HepG2 (cell line): Measurements from ENCODE around the gene FAM32A. TPM values are rescaled to one million over a fixed set of nuclear protein-coding genes. Genes with fewer than 3 reads are reported as not detected.

Experiments
- ATAC-seq: fragments of 200-7000 bp; cut with Tn5 transposase; 3 replicates; pipeline ENCODE4 v1.9.1; 2020; ENCODE audit warnings: mild to moderate bottlenecking, moderate library complexity
- BruUV-seq: library from RNA; stranded (reverse); fragments of 400-500 nt; replicated peaks from 2 replicates; lab custom pipeline; 2021; lab: Mats Ljungman, UMichigan
- CTCF ChIA-PET: fragments of 300-600 bp; formaldehyde crosslinking; extraction: SDS; loops from one replicate; lab custom pipeline; 2021; ENCODE audit warnings: low total read pairs, inconsistent platforms, low intra/inter-chr PET ratio; lab: Yijun Ruan, JAX
- POLR2A ChIA-PET: fragments of 350-600 bp; sonication (Branson Sonifier 250); formaldehyde crosslinking; loops from one replicate; lab custom pipeline; 2020; ENCODE audit warnings: antibody characterized with exemption, inconsistent platforms; lab: Yijun Ruan, JAX
- DNase-seq: peaks from one replicate; pipeline ENCODE4 v3.0.0-alpha.2; 2015; ENCODE audit warnings: low spot score
- FAIRE-seq: peaks from 3 replicates; lab custom pipeline; 2011; peaks lifted over from hg19 to GRCh38; lab: Jason Lieb, UNC
- H2AFZ ChIP-seq: one replicate; pipeline ENCODE4 v1.6.1; 2011; ENCODE audit warnings: low read length, inconsistent platforms
- H3K27ac ChIP-seq: fragments of 300-600 bp; 3 replicates; pipeline ENCODE4 v1.8.0; 2011; ENCODE audit warnings: mixed run types, mild to moderate bottlenecking, mixed read lengths, low read length, inconsistent platforms; ENCODE audit not compliant: insufficient read depth; ENCODE audit errors: extremely low read length
- H3K27me3 ChIP-seq, 2 experiments: fragments of 200-600 bp in 1 of 2; 2 replicates in 1 of 2; 3 replicates in 1 of 2; pipeline versions ENCODE4 v1.6.0 to v1.8.0; 2011; ENCODE audit warnings: low read length in 2 of 2, mild to moderate bottlenecking in 2 of 2, moderate library complexity in 2 of 2, inconsistent platforms in 1 of 2; ENCODE audit not compliant: insufficient read depth in 2 of 2, control insufficient read depth in 1 of 2
- H3K36me3 ChIP-seq, 2 experiments: fragments of 200-600 bp in 1 of 2; replicated peaks in 1 of 2; 2 replicates in 1 of 2; 3 replicates in 1 of 2; pipeline versions ENCODE4 v1.5.1 to v1.8.0; 2011; ENCODE audit warnings: low read length in 2 of 2, inconsistent platforms in 1 of 2; ENCODE audit not compliant: insufficient read depth in 2 of 2, control insufficient read depth in 1 of 2
- H3K4me1 ChIP-seq: 2 replicates; pipeline ENCODE4 v1.5.1; 2012; ENCODE audit warnings: low read length, inconsistent platforms; ENCODE audit not compliant: insufficient read depth
- H3K4me2 ChIP-seq: 2 replicates; pipeline ENCODE4 v1.6.0; 2011; ENCODE audit warnings: low read depth, low read length, inconsistent platforms
- H3K4me3 ChIP-seq, 3 experiments: fragments of 200-600 bp in 1 of 3; sonication (generic), shearing (Covaris generic) in 1 of 3; replicated peaks in 1 of 3; 2 replicates each; pipeline ENCODE4 v1.5.1; 2011 to 2016; ENCODE audit warnings: low read length in 3 of 3, inconsistent platforms in 2 of 3, low read depth in 2 of 3, mild to moderate bottlenecking in 2 of 3, control low read depth in 1 of 3, mixed read lengths in 1 of 3; ENCODE audit not compliant: insufficient read depth in 1 of 3
- H3K79me2 ChIP-seq: one replicate; pipeline ENCODE4 v1.6.1; 2011; ENCODE audit warnings: low read length, inconsistent platforms; ENCODE audit not compliant: insufficient read depth
- H3K9ac ChIP-seq: 2 replicates; pipeline ENCODE4 v1.6.0; 2011; ENCODE audit warnings: mild to moderate bottlenecking, low read depth, low read length, inconsistent platforms; ENCODE audit not compliant: insufficient read depth
- H3K9me3 ChIP-seq: 2 replicates; pipeline ENCODE4 v1.5.1; 2012; ENCODE audit warnings: mild to moderate bottlenecking, low read length
- H4K20me1 ChIP-seq: 2 replicates; pipeline ENCODE4 v1.6.0; 2011; ENCODE audit warnings: inconsistent platforms, mild to moderate bottlenecking, low read length, moderate library complexity; ENCODE audit not compliant: insufficient read depth
- ATF7-NPFF ChIP-seq: sonication (generic); formaldehyde crosslinking; IDR thresholded peaks from 2 replicates; pipeline ENCODE4 v1.8.1; 2023; ENCODE audit warnings: mild to moderate bottlenecking, low read depth, missing genetic modification reagents, moderate library complexity
- BRCA1 ChIP-seq: sonication (generic); formaldehyde crosslinking; IDR thresholded peaks from 2 replicates; pipeline ENCODE4 v1.4.0; 2020; ENCODE audit warnings: missing genetic modification reagents
- ZSCAN29 ChIP-seq: sonication (generic); formaldehyde crosslinking; conservative IDR thresholded peaks from 2 replicates; pipeline ENCODE4 v1.4.0; 2020; ENCODE audit warnings: mild to moderate bottlenecking, missing genetic modification reagents
- WGBS: methylation state at CpG from one replicate; pipeline ENCODE4 v1.1.6; 2017; ENCODE audit warnings: low lambda C conversion rate; 5-methylcytosine and 5-hydroxymethylcytosine counted together
- in situ Hi-C: cut with HindIII; loops from 2 replicates; pipeline ENCODE4 v1.10.0; 2017; ENCODE audit warnings: low pct_unique_long_range_greater_than_20kb; ENCODE audit not compliant: extremely low pct_ligation_motif_present
- intact Hi-C: fragments of 100-400 bp; cut with micrococcal nuclease; formaldehyde crosslinking; loops from one replicate; pipeline ENCODE4 v1.10.0; 2022; ENCODE audit not compliant: unreplicated experiment
- polyA plus RNA-seq, 8 experiments: library from polyadenylated mRNA; depleted of rRNA in 3 of 8; stranded (reverse) in 7 of 8; unstranded in 1 of 8; fragments of >200 nt; fragmentation: Illumina TruSeq in 4 of 8; extraction: Trizol in 4 of 8; gene quantifications; 2 replicates each; pipeline versions ENCODE4 v1.2.1 to v1.2.3, GENCODE V29; 2011 to 2016; ENCODE audit warnings: low read depth in 4 of 8, missing spikeins in 1 of 8, mixed read lengths in 1 of 8; ENCODE audit not compliant: insufficient read depth in 1 of 8
- total RNA-seq, 5 experiments: library from RNA; depleted of rRNA; stranded (reverse); fragments of >200 nt; fragmentation: Illumina TruSeq; extraction: Trizol; gene quantifications; 2 replicates each; pipeline ENCODE4 v1.2.3, GENCODE V29; 2016; ENCODE audit warnings: low read depth in 1 of 5
- TF ChIP-seq, protein P1 (sequence below): sonication (generic); formaldehyde crosslinking; IDR thresholded peaks from 2 replicates; pipeline ENCODE4 v1.4.0; 2020; ENCODE audit warnings: missing genetic modification reagents, borderline replicate concordance
- TF ChIP-seq, protein P2 (sequence below): sonication (generic); formaldehyde crosslinking; IDR thresholded peaks from 2 replicates; pipeline ENCODE4 v1.5.0; 2020; ENCODE audit warnings: mild to moderate bottlenecking, missing genetic modification reagents, borderline replicate concordance

The FAM32A gene
- total and polyA plus RNA-seq, 2 of the 13 experiments (the other 11 are each of a cell fraction or from before 2014, with no cell fraction given) = 85.8 to 86.2 TPM

GRCh38 chr19:16222806-16223205 is 37.6 kb downstream of the FAM32A start:
- WGBS = 93% methylated on average over 3 of the region's 3 CpGs
- ChIA-PET POLR2A (no interaction called here), CTCF (no interaction called here)
- intact Hi-C loops = no loop called here
- no peaks in the 10 kb centered on the region for H3K27me3 ChIP-seq
- BruUV-seq = no TSS peak
- no peaks in the 10 kb centered on the region for H4K20me1 ChIP-seq
- no peak for DNase-seq
- H3K9me3 ChIP-seq = peaks cover 25% of the 10 kb centered on the region
- TF ChIP-seq BRCA1 (CRISPR knock-in tag) = no peak
- TF ChIP-seq, protein P1, sequence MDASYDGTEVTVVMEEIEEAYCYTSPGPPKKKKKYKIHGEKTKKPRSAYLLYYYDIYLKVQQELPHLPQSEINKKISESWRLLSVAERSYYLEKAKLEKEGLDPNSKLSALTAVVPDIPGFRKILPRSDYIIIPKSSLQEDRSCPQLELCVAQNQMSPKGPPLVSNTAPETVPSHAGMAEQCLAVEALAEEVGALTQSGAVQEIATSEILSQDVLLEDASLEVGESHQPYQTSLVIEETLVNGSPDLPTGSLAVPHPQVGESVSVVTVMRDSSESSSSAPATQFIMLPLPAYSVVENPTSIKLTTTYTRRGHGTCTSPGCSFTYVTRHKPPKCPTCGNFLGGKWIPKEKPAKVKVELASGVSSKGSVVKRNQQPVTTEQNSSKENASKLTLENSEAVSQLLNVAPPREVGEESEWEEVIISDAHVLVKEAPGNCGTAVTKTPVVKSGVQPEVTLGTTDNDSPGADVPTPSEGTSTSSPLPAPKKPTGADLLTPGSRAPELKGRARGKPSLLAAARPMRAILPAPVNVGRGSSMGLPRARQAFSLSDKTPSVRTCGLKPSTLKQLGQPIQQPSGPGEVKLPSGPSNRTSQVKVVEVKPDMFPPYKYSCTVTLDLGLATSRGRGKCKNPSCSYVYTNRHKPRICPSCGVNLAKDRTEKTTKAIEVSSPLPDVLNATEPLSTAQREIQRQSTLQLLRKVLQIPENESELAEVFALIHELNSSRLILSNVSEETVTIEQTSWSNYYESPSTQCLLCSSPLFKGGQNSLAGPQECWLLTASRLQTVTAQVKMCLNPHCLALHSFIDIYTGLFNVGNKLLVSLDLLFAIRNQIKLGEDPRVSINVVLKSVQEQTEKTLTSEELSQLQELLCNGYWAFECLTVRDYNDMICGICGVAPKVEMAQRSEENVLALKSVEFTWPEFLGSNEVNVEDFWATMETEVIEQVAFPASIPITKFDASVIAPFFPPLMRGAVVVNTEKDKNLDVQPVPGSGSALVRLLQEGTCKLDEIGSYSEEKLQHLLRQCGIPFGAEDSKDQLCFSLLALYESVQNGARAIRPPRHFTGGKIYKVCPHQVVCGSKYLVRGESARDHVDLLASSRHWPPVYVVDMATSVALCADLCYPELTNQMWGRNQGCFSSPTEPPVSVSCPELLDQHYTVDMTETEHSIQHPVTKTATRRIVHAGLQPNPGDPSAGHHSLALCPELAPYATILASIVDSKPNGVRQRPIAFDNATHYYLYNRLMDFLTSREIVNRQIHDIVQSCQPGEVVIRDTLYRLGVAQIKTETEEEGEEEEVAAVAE (CRISPR knock-in tag) = no peak
- TF ChIP-seq ZSCAN29 (CRISPR knock-in tag) = no peak
- TF ChIP-seq, all 625 proteins: peak for 0
- Histone ChIP-seq H3K36me3 (peaks cover 16 to 56% of the 10 kb centered on the region in 2 experiments), H3K4me1 (no peaks in the 10 kb centered on the region), H3K27ac (no peak overlapping the region), H3K79me2 (no peaks in the 10 kb centered on the region), H3K4me3 (no peak overlapping the region), H3K4me2 (no peak overlapping the region), H3K9ac (no peak overlapping the region), H2AFZ (no peak overlapping the region)
- ATAC-seq (no peak), FAIRE-seq (no peak)
- in situ Hi-C loops = no loop called here

DNA sequence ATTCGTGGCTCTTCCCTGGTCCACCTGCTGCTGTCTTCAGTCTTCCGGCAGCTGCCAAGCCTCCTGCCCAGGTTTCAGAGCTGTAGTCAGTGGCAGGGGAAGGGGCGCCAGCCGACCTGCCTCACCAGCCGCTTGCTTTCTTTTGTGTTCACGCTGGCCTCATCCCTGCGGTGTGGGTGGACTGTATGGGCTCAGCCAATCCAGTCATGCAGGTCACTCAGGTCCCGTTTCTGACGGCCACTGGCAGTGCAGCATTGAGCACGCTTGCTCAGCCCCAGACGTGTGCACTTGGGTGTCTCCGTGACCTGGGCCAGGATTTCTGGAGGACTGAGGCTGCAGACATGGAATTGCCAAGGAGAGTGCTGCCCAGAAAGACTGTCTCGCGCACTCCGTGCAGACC is 38.5 kb downstream of the FAM32A start:
- no peaks in the 10 kb centered on the region for H3K79me2 ChIP-seq
- no peak for ATAC-seq
- H4K20me1 ChIP-seq = no peaks in the 10 kb centered on the region
- no peak overlapping the region for H3K27ac ChIP-seq
- POLR2A ChIA-PET = no interaction called here
- BruUV-seq = no TSS peak
- in situ Hi-C loops = no loop called here
- no peak for DNase-seq
- H2AFZ ChIP-seq = no peak overlapping the region
- peaks cover 14 to 57% of the 10 kb centered on the region in 2 experiments for H3K36me3 ChIP-seq
- H3K9ac ChIP-seq = no peak overlapping the region
- no peak for TF ChIP-seq ATF7-NPFF (CRISPR knock-in tag)
- TF ChIP-seq, protein P2, sequence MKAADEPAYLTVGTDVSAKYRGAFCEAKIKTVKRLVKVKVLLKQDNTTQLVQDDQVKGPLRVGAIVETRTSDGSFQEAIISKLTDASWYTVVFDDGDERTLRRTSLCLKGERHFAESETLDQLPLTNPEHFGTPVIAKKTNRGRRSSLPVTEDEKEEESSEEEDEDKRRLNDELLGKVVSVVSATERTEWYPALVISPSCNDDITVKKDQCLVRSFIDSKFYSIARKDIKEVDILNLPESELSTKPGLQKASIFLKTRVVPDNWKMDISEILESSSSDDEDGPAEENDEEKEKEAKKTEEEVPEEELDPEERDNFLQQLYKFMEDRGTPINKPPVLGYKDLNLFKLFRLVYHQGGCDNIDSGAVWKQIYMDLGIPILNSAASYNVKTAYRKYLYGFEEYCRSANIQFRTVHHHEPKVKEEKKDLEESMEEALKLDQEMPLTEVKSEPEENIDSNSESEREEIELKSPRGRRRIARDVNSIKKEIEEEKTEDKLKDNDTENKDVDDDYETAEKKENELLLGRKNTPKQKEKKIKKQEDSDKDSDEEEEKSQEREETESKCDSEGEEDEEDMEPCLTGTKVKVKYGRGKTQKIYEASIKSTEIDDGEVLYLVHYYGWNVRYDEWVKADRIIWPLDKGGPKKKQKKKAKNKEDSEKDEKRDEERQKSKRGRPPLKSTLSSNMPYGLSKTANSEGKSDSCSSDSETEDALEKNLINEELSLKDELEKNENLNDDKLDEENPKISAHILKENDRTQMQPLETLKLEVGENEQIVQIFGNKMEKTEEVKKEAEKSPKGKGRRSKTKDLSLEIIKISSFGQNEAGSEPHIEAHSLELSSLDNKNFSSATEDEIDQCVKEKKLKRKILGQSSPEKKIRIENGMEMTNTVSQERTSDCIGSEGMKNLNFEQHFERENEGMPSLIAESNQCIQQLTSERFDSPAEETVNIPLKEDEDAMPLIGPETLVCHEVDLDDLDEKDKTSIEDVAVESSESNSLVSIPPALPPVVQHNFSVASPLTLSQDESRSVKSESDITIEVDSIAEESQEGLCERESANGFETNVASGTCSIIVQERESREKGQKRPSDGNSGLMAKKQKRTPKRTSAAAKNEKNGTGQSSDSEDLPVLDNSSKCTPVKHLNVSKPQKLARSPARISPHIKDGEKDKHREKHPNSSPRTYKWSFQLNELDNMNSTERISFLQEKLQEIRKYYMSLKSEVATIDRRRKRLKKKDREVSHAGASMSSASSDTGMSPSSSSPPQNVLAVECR (CRISPR knock-in tag) = no peak
- TF ChIP-seq, all 625 proteins: peak for 0
- Histone ChIP-seq H3K4me2 (no peak overlapping the region), H3K4me3 (no peak overlapping the region), H3K9me3 (peaks cover 25% of the 10 kb centered on the region), H3K4me1 (no peaks in the 10 kb centered on the region), H3K27me3 (no peaks in the 10 kb centered on the region)
- intact Hi-C loops = no loop called here
- CTCF ChIA-PET = no interaction called here
- FAIRE-seq = no peak
- WGBS = 93% methylated on average over 6 of the region's 15 CpGs
